ENCODE results near the gene SLC16A9.

The SLC16A9 gene

DNA sequence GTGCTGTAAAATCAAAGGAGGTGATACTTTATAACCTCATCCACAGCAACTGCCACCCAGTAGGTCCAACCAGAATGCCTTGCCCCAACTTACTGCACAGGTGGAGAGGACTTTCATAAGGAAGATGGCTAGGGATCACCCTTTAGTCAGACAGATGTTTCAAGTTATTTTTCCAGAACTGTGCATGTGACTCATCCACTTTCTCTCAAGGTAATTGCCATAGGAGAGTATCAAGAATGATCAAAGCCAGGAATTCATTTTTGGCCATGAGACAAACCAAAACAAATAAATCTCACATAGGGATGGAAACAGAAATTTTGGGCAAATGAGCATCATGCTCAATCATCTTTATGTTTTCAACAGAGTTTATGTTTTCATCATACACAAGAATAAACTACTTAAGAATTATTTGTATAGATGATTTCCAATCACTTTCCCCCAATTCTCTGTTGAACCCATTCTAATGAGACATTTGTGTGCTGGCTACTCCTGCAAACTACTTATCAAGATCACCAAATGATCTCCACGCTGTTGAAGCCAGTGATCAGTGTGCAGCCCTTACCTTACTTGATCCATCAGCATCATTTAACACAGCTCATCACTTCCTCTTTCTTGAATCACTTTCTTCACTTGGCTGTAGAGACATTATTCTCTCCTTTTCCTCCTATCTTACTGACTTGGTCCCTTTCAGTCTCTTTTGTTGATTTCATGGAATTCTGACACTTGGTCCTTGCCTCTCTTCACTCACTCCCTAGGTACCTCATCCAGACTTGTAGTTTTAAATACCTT, 74.0 kb downstream of the SLC16A9 start:
- H3K9me3 ChIP-seq (ENCODE audit: insufficient read depth, low read length), result peaks cover 6% of the 10 kb centered on the region; the same call in 1 of the 2 replicates
- H3K4me3 ChIP-seq (ENCODE audit: insufficient read length, low read depth), result no peak overlapping the region
- TF ChIP-seq ZNF274 (IDR thresholded peaks at IDR 0.05; ENCODE audit: low read depth, low read length) (no peak), YY1 (IDR thresholded peaks at IDR 0.05; ENCODE audit: insufficient read depth, insufficient read length) (no peak), SUZ12 (IDR thresholded peaks at IDR 0.05; ENCODE audit: extremely low read depth, insufficient read depth, insufficient read length) (no peak)
- H3K27me3 ChIP-seq (ENCODE audit: insufficient read depth, insufficient read length), result no peaks in the 10 kb centered on the region
- no peak overlapping the region for H3K9ac ChIP-seq (ENCODE audit: insufficient read length, low read depth)
- no peak for DNase-seq (ENCODE audit: low read depth, low spot score)
- H3K4me1 ChIP-seq (ENCODE audit: insufficient read depth, insufficient read length), result no peaks in the 10 kb centered on the region
- no peaks in the 10 kb centered on the region for H3K36me3 ChIP-seq (ENCODE audit: insufficient read depth, insufficient read length, low read length)

DNA sequence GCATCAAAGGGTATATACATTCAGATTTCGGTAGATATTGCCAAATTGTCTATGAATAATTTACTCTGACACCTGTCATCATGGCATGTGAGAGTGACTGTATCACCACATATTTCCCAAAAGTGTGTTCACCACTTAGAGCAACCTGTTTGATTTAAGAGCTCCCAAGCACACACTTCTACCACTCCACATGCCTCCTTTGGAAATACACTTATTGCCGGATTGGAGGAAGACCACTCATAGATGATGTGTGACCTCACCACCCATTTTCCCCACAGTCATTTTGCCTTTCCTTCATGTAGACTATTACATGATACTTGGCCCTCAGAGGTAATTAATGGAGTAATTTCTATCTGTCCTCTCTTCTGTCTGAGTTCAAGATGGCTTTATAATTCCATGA, 75.5 kb downstream of the SLC16A9 start:
- no peaks in the 10 kb centered on the region for H3K36me3 ChIP-seq (ENCODE audit: insufficient read depth, insufficient read length, low read length)
- TF ChIP-seq ZNF274 (IDR thresholded peaks at IDR 0.05; ENCODE audit: low read depth, low read length) (no peak), SUZ12 (IDR thresholded peaks at IDR 0.05; ENCODE audit: extremely low read depth, insufficient read depth, insufficient read length) (no peak), YY1 (IDR thresholded peaks at IDR 0.05; ENCODE audit: insufficient read depth, insufficient read length) (no peak)
- H3K9me3 ChIP-seq (ENCODE audit: insufficient read depth, low read length), result peaks cover 6% of the 10 kb centered on the region; the same call in 1 of the 2 replicates
- no peaks in the 10 kb centered on the region for H3K4me1 ChIP-seq (ENCODE audit: insufficient read depth, insufficient read length)
- no peak for DNase-seq (ENCODE audit: low read depth, low spot score)
- H3K27me3 ChIP-seq (ENCODE audit: insufficient read depth, insufficient read length), result no peaks in the 10 kb centered on the region
- no peak overlapping the region for H3K4me3 ChIP-seq (ENCODE audit: insufficient read length, low read depth)
- H3K9ac ChIP-seq (ENCODE audit: insufficient read length, low read depth), result no peak overlapping the region

DNA sequence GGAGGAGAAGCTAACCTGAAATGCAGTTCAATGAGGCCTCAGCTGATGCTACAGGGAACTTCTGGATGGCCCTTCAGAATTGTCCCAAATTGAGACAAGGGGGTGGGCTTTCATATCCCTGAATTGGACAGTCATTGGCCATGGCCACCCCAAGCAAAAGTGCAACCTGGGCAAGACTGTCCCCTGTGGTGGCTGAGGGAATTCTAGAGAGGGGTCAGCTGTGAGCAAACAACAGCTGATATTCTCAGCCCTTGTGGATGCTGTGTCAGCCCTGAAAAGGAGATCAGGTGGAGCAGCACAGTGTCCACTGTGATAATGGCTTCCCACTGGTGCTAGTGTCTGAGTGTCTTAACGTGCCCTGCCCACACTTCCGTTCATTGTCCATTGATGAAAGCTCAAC, 76.6 kb downstream of the SLC16A9 start:
- Histone ChIP-seq H3K4me1 (ENCODE audit: insufficient read depth, insufficient read length) (no peaks in the 10 kb centered on the region), H3K9me3 (ENCODE audit: insufficient read depth, low read length) (no peaks in the 10 kb centered on the region), H3K4me3 (ENCODE audit: insufficient read length, low read depth) (no peak overlapping the region), H3K27me3 (ENCODE audit: insufficient read depth, insufficient read length) (no peaks in the 10 kb centered on the region), H3K9ac (ENCODE audit: insufficient read length, low read depth) (no peak overlapping the region), H3K36me3 (ENCODE audit: insufficient read depth, insufficient read length, low read length) (no peaks in the 10 kb centered on the region)
- TF ChIP-seq ZNF274 (IDR thresholded peaks at IDR 0.05; ENCODE audit: low read depth, low read length) (no peak), SUZ12 (IDR thresholded peaks at IDR 0.05; ENCODE audit: extremely low read depth, insufficient read depth, insufficient read length) (no peak), YY1 (IDR thresholded peaks at IDR 0.05; ENCODE audit: insufficient read depth, insufficient read length) (no peak)
- DNase-seq (ENCODE audit: low read depth, low spot score), result no peak

DNA sequence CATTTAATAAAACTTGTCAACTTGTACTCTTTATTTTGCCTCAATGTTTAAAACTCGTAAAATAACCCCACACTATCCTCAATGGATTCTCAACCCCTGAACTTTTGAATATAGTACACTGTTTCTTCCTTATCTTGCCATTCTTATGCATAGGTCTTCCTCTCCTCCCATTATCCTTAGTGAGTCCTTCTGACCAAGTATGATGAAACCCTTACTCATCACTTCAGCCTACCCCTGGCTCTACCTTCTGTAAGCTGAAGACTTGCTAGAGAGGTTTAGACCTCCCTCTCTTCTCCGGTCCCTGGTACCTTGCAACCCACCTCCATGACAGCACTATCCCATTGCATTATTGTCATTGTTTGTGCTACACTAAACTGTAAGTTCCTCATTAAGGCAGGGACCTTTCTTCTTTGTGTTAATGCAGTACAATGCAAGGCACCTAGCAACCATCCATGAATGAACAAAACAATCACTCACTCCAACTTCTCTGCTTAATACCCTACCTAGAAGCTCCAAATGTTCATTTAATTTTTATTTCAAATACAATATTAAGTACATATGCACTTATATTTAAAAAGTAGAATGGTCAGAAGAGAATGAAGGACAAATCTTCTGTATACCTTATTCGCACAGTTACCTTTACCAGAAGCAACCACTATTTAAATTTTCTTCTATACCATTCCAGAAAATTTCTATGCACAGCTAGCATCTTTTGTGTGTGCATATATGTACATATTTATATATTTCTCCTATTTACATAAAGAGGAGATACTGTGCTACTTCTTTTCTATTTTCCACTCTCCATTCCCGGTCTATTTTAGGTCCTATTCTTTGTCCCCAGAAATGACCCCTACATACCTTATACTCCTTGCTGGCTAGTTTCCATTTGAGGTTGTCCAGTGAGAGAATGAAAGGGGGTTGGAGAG, 77.5 kb downstream of the SLC16A9 start:
- DNase-seq (ENCODE audit: low read depth, low spot score), result no peak
- no peaks in the 10 kb centered on the region for H3K27me3 ChIP-seq (ENCODE audit: insufficient read depth, insufficient read length)
- H3K4me3 ChIP-seq (ENCODE audit: insufficient read length, low read depth), result no peak overlapping the region
- H3K4me1 ChIP-seq (ENCODE audit: insufficient read depth, insufficient read length), result no peaks in the 10 kb centered on the region
- H3K36me3 ChIP-seq (ENCODE audit: insufficient read depth, insufficient read length, low read length), result no peaks in the 10 kb centered on the region
- no peaks in the 10 kb centered on the region for H3K9me3 ChIP-seq (ENCODE audit: insufficient read depth, low read length)
- H3K9ac ChIP-seq (ENCODE audit: insufficient read length, low read depth), result no peak overlapping the region
- no peak for TF ChIP-seq ZNF274 (IDR thresholded peaks at IDR 0.05; ENCODE audit: low read depth, low read length)
- TF ChIP-seq SUZ12 (IDR thresholded peaks at IDR 0.05; ENCODE audit: extremely low read depth, insufficient read depth, insufficient read length), result no peak
- no peak for TF ChIP-seq YY1 (IDR thresholded peaks at IDR 0.05; ENCODE audit: insufficient read depth, insufficient read length)

DNA sequence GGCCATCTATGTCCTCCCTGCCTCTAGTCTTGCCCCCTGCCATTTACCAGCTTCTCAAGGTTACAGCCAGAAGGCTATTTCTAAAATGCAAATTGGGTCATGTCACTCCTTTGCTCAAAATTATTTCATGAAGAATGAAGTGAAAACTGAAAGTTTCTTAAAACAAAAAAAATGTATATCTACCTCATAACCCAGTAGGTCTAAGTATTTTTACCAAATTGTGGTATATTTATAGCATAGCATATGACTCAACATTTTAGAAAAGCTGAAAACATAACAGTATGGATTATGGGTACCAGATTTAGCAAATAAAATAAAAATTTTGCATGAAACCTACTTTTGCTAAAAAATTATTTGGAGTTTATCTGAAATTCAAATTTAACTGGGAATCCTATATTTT, 78.4 kb downstream of the SLC16A9 start:
- Histone ChIP-seq H3K36me3 (ENCODE audit: insufficient read depth, insufficient read length, low read length) (no peaks in the 10 kb centered on the region), H3K4me1 (ENCODE audit: insufficient read depth, insufficient read length) (no peaks in the 10 kb centered on the region), H3K9ac (ENCODE audit: insufficient read length, low read depth) (no peak overlapping the region), H3K27me3 (ENCODE audit: insufficient read depth, insufficient read length) (no peaks in the 10 kb centered on the region), H3K4me3 (ENCODE audit: insufficient read length, low read depth) (no peak overlapping the region), H3K9me3 (ENCODE audit: insufficient read depth, low read length) (no peaks in the 10 kb centered on the region)
- DNase-seq (ENCODE audit: low read depth, low spot score), result no peak
- no peak for TF ChIP-seq ZNF274 (IDR thresholded peaks at IDR 0.05; ENCODE audit: low read depth, low read length)
- TF ChIP-seq YY1 (IDR thresholded peaks at IDR 0.05; ENCODE audit: insufficient read depth, insufficient read length), result no peak
- TF ChIP-seq SUZ12 (IDR thresholded peaks at IDR 0.05; ENCODE audit: extremely low read depth, insufficient read depth, insufficient read length), result no peak

DNA sequence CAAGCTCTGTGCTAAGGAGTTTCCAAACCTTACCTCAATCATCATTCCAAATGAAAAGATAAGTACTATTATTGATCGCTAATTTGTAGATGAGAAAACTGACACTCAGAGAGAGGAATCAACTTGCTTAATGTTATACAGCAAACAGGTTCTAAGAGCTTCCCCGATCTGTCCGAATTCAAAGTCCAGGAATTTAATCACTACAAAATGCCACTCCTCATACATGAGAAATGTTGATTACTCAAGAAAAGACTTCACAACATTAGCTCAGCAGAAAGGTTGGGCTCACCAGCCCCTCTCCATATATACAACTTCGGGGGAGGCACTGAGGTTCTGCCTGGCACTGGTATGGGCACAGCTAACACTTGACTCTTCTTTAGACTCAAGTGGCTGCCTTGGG, 80.7 kb downstream of the SLC16A9 start:
- DNase-seq (ENCODE audit: low read depth, low spot score), result no peak
- Histone ChIP-seq H3K9me3 (ENCODE audit: insufficient read depth, low read length) (no peaks in the 10 kb centered on the region), H3K36me3 (ENCODE audit: insufficient read depth, insufficient read length, low read length) (no peaks in the 10 kb centered on the region), H3K4me1 (ENCODE audit: insufficient read depth, insufficient read length) (no peaks in the 10 kb centered on the region), H3K27me3 (ENCODE audit: insufficient read depth, insufficient read length) (no peaks in the 10 kb centered on the region), H3K4me3 (ENCODE audit: insufficient read length, low read depth) (no peak overlapping the region), H3K9ac (ENCODE audit: insufficient read length, low read depth) (no peak overlapping the region)
- TF ChIP-seq SUZ12 (IDR thresholded peaks at IDR 0.05; ENCODE audit: extremely low read depth, insufficient read depth, insufficient read length) (no peak), YY1 (IDR thresholded peaks at IDR 0.05; ENCODE audit: insufficient read depth, insufficient read length) (no peak), ZNF274 (IDR thresholded peaks at IDR 0.05; ENCODE audit: low read depth, low read length) (no peak)

DNA sequence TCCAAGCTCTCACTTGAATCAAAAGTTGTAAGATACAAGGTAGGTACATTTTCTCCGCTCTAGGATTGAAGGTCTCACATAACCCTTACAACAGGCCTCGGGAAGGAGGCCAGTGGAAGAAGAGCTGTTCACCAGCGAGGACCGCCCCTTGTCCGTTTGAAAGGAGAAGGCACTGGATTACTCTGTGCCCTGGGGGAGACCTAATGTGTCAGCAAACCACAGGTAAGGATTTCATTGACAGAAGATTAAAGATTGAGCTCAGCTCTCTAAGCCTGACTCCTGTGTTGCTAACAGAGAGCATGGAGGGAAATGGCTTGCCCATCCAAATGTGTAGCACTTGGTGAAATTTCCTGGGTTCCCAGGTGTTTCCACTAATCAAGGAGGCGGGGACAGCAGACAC, 81.2 kb downstream of the SLC16A9 start:
- no peak overlapping the region for H3K4me3 ChIP-seq (ENCODE audit: insufficient read length, low read depth)
- H3K9me3 ChIP-seq (ENCODE audit: insufficient read depth, low read length), result no peaks in the 10 kb centered on the region
- DNase-seq (ENCODE audit: low read depth, low spot score), result no peak
- no peaks in the 10 kb centered on the region for H3K36me3 ChIP-seq (ENCODE audit: insufficient read depth, insufficient read length, low read length)
- no peak for TF ChIP-seq ZNF274 (IDR thresholded peaks at IDR 0.05; ENCODE audit: low read depth, low read length)
- TF ChIP-seq SUZ12 (IDR thresholded peaks at IDR 0.05; ENCODE audit: extremely low read depth, insufficient read depth, insufficient read length), result no peak
- TF ChIP-seq YY1 (IDR thresholded peaks at IDR 0.05; ENCODE audit: insufficient read depth, insufficient read length), result no peak
- no peak overlapping the region for H3K9ac ChIP-seq (ENCODE audit: insufficient read length, low read depth)
- no peaks in the 10 kb centered on the region for H3K4me1 ChIP-seq (ENCODE audit: insufficient read depth, insufficient read length)
- no peaks in the 10 kb centered on the region for H3K27me3 ChIP-seq (ENCODE audit: insufficient read depth, insufficient read length)

All from NT2/D1 (cell line).